Keratinocyte (primary cell): ENCODE measurements around the gene BANK1.

ENCODE experiments used
- EZH2 ChIP-seq: IDR thresholded peaks from one replicate; pipeline ENCODE4 v1.6.1; 2012; ENCODE audit warnings: inconsistent platforms, mild to moderate bottlenecking, low read length, moderate library complexity
- TF ChIP-seq, protein P1 (sequence below), 3 experiments: IDR thresholded peaks in 1 of 3; conservative IDR thresholded peaks in 1 of 3; optimal IDR thresholded peaks in 1 of 3; 2 replicates in 2 of 3; 3 replicates in 1 of 3; pipeline versions ENCODE3 to v1.5.1; 2011; ENCODE audit warnings: low read length in 3 of 3, mild to moderate bottlenecking in 3 of 3, moderate library complexity in 2 of 3, control low read depth in 1 of 3, inconsistent platforms in 1 of 3; ENCODE audit not compliant: insufficient read depth in 2 of 3; ENCODE audit errors: extremely low read depth in 1 of 3

DNA sequence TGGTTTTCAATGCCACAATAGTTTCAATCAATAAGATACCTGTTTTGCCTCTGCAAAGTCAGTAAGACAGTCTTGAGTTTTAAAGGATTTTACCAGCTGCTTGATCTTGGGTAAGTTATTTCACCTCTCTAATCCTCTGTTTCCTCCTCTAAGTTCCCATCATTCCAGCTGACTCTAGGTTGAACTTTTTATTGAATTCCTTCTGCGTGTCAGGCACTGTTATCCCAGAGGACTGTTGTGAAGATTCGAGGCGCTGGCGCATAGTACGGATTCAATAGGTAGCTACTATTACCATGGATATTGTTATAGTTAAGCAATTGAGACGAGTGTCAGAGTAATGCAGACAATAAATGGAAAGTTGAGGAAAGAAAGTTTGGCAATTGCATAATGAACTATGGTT, 179.4 kb downstream of the BANK1 start:
- TF ChIP-seq, protein P1, sequence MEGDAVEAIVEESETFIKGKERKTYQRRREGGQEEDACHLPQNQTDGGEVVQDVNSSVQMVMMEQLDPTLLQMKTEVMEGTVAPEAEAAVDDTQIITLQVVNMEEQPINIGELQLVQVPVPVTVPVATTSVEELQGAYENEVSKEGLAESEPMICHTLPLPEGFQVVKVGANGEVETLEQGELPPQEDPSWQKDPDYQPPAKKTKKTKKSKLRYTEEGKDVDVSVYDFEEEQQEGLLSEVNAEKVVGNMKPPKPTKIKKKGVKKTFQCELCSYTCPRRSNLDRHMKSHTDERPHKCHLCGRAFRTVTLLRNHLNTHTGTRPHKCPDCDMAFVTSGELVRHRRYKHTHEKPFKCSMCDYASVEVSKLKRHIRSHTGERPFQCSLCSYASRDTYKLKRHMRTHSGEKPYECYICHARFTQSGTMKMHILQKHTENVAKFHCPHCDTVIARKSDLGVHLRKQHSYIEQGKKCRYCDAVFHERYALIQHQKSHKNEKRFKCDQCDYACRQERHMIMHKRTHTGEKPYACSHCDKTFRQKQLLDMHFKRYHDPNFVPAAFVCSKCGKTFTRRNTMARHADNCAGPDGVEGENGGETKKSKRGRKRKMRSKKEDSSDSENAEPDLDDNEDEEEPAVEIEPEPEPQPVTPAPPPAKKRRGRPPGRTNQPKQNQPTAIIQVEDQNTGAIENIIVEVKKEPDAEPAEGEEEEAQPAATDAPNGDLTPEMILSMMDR (optimal IDR thresholded peaks at IDR 0.05 in 1 of 3, IDR thresholded peaks at IDR 0.05 in 1 of 3, conservative IDR thresholded peaks at IDR 0.05 in 1 of 3; ENCODE audit: extremely low read depth in 1 of 3, insufficient read depth in 2 of 3, low read length in 3 of 3): no peak
- no peak for TF ChIP-seq EZH2
